Kidney capillary endothelial cell (primary cell): Measurements from ENCODE around the gene MTCL1.

Experiments
- DNase-seq: peaks from one replicate; pipeline ENCODE4 v3.0.0-alpha.2; 2018; ENCODE audit warnings: low spot score

Gene MTCL1

GRCh38 chr18:8835521-8835953 is 130.2 kb downstream of the MTCL1 start:
- DNase-seq: no peak

- DNase-seq: no peak
Observed at GRCh38 chr18:8839281-8839680, 133.9 kb downstream of the MTCL1 start.

GRCh38 chr18:8841781-8842485 is 136.6 kb downstream of the MTCL1 start:
- no peak for DNase-seq

GRCh38 chr18:8842506-8842905 is 137.2 kb downstream of the MTCL1 start:
- no peak for DNase-seq

GRCh38 chr18:8843005-8843404 is 137.6 kb downstream of the MTCL1 start:
- no peak for DNase-seq

- no peak for DNase-seq
Observed at GRCh38 chr18:8844721-8845148, 139.4 kb downstream of the MTCL1 start.

GRCh38 chr18:8845506-8845905 is 140.2 kb downstream of the MTCL1 start:
- no peak for DNase-seq

- no peak for DNase-seq
Observed at GRCh38 chr18:8847066-8847755, 141.9 kb downstream of the MTCL1 start.

GRCh38 chr18:8847900-8848299 is 142.5 kb downstream of the MTCL1 start:
- DNase-seq: no peak

- no peak for DNase-seq
Observed at GRCh38 chr18:8848541-8848940, 143.2 kb downstream of the MTCL1 start.

GRCh38 chr18:8849696-8850095 is 144.3 kb downstream of the MTCL1 start:
- no peak for DNase-seq

GRCh38 chr18:8851659-8852058 is 146.3 kb downstream of the MTCL1 start:
- no peak for DNase-seq

GRCh38 chr18:8854550-8854949 is 149.2 kb downstream of the MTCL1 start:
- no peak for DNase-seq

- DNase-seq: no peak
Observed at GRCh38 chr18:8854962-8855361, 149.6 kb downstream of the MTCL1 start.

- no peak for DNase-seq
Observed at GRCh38 chr18:8856212-8856611, 150.9 kb downstream of the MTCL1 start.

GRCh38 chr18:8856769-8857393 is 151.5 kb downstream of the MTCL1 start:
- no peak for DNase-seq

GRCh38 chr18:8857806-8858205 is 152.4 kb downstream of the MTCL1 start:
- no peak for DNase-seq

GRCh38 chr18:8858888-8859511 is 153.6 kb downstream of the MTCL1 start:
- DNase-seq: no peak

- DNase-seq: no peak
Observed at GRCh38 chr18:8860845-8861642, 155.7 kb downstream of the MTCL1 start.

GRCh38 chr18:8863427-8863826 is 158.1 kb downstream of the MTCL1 start:
- DNase-seq: no peak

GRCh38 chr18:8865934-8866333 is 160.6 kb downstream of the MTCL1 start:
- DNase-seq: no peak

- no peak for DNase-seq
Observed at GRCh38 chr18:8866679-8867078, 161.3 kb downstream of the MTCL1 start.
